ENCODE results near the gene TAS2R40.
"Not testable (repeated sequence)": the region's sequence is repeated elsewhere in the genome, so short reads cannot be mapped to it uniquely, and the experiment has no call there.

The TAS2R40 gene

DNA sequence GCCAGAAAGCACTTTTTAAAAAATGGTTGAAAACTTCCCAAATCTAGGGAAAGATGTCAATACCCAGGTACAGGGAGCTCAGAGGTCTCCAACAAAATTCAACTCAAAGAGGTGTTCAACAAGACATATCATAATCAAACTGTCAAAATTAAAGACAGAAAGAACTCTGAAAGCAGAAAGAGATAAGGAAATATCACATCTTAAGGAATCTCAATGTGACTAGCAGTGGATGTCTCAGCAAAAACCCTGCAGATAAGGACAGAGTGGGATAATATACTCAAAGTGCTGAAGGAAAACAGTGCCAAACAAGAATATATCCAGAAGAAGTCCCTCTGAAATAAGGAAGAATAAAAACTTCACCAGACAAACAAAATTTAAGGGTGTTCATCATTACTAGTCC lies 28.4 kb downstream of the TAS2R40 start:
- DNase-seq (ENCODE audit: low spot score), result no peak
- FAIRE-seq, result no peak

DNA sequence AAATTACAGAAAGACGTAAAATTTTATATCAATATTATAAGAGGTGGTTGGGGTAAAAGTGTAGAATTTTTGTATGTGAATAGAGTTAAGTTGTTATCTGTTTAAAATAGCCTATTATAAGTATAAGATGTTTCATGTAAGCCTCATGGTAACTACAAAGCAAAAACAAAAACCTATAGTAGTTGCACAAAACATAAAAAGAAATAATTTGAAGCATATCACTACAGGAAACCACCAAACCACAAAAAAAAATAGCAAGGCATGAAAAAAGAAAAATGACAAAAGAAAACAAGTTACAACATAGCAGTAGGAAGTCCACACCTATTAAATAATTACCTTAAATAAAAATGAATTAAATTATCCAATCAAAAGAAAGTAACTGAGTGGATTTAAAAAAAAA lies 29.0 kb downstream of the TAS2R40 start:
- FAIRE-seq, result no peak
- no peak for DNase-seq (ENCODE audit: low spot score)

GRCh38 chr7:143252006-143252405 lies 30.2 kb downstream of the TAS2R40 start:
- DNase-seq (ENCODE audit: low spot score), result no peak

GRCh38 chr7:143255564-143255963 lies 33.7 kb downstream of the TAS2R40 start:
- no peak for DNase-seq (ENCODE audit: low spot score)
- FAIRE-seq, result no peak

More at GRCh38 chr7:143252006-143252405, 30.2 kb downstream of the TAS2R40 start:
- no peak for FAIRE-seq

DNA sequence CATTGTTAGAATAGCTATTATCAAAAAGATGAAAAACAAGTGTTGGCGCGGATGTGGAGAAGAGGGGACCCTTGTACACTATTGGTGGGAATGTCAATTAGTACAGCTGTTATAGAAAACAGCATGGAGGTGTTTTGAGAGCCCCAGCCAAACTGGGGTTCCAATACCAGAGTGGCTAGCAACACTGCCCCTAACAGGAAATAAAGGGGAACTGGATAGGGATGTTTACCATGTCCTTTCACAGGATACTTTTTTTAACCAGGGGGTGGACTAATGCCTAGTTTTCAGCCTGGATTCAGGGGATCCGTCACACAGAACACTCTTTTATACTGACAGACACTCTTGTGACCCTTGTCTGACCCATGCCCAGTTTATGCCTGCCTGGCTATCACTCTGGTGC lies 34.5 kb downstream of the TAS2R40 start:
- DNase-seq (ENCODE audit: low spot score) (no peak), FAIRE-seq (no peak)

- FAIRE-seq, result no peak
- no peak for DNase-seq (ENCODE audit: low spot score)
Observed at GRCh38 chr7:143256932-143257331, 35.1 kb downstream of the TAS2R40 start.

- DNase-seq (ENCODE audit: low spot score), result no peak
- no peak for FAIRE-seq
Observed at GRCh38 chr7:143257501-143257900, 35.7 kb downstream of the TAS2R40 start.

GRCh38 chr7:143258831-143259230 lies 37.0 kb downstream of the TAS2R40 start:
- no peak for DNase-seq (ENCODE audit: low spot score)
- FAIRE-seq, result no peak

GRCh38 chr7:143259765-143260164 lies 37.9 kb downstream of the TAS2R40 start:
- DNase-seq (ENCODE audit: low spot score), result no peak
- FAIRE-seq, result no peak

- FAIRE-seq (no peak), DNase-seq (ENCODE audit: low spot score) (no peak)
Observed at GRCh38 chr7:143261901-143262300, 40.1 kb downstream of the TAS2R40 start.

DNA sequence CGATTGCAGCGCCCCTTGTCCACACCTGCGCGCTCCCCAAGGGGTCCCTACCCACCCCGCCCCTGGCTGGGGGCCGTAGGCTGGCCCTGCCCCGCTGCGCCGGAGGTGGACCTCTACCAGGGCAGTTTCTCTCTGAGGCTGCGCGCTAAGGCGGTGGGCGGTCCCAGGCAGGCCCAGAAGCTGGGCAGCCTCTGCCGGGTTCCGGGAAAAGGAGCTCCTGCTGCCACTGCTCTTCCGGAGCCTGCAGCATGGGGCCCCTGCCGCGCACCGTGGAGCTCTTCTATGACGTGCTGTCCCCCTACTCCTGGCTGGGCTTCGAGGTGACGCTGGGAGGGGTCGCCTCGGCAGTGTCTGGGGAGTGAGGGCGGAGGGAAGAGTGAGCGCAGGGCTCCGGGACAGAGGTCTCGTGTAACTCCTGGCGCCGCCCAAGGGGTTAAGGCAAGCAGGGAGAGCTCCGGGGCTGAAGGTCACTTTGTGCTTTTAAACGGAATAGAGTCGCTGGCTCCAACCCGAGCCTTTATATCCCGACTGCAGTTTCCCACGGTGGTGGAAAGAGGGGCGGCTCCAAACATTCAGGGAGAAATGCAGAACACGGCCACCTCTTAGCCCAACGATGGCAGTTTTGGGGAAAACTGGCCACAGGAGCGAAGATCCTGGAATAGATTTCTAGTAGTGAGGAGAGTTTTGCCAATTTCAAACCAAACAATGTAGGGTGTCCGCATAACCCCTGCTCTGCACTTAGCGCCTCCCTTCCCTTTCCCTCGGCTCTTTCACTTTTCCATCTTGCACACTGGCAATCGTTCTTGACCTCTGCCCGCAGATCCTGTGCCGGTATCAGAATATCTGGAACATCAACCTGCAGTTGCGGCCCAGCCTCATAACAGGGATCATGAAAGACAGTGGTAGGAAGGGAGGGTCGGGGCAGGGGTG lies 41.7 kb downstream of the TAS2R40 start, which contains the start of gene GSTK1:
Gene GSTK1, plus strand, starts transcription at position 176 of the 930 bp plus-strand sequence. Its CDS starts 73 bp downstream, at position 249.
- FAIRE-seq (no peak), DNase-seq (ENCODE audit: low spot score) (peak; percentile 65)

DNA sequence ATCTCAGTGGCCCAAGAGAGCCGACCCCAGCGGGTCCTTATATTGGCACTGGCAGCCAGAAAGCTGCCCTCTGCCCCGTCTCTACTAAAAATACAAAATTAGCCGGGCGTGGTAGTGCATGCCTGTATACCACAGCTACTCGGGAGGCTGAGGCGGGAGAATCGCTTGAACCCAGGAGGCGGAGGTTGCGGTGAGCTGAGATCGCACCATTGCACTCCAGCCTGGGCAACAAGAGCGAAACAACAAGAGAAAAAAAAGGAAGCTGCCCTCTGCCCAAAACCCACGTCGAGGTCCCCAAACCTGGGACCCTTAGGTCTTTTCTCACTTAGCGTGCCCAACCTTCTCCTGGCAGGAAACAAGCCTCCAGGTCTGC lies 42.3 kb downstream of the TAS2R40 start:
- not testable (repeated sequence) for DNase-seq (ENCODE audit: low spot score); FAIRE-seq

- FAIRE-seq, result no peak
Observed at GRCh38 chr7:143265017-143265693, 43.3 kb downstream of the TAS2R40 start.

GRCh38 chr7:143269251-143269650 lies 47.4 kb downstream of the TAS2R40 start:
- DNase-seq (ENCODE audit: low spot score) (no peak), FAIRE-seq (no peak)

More at GRCh38 chr7:143265017-143265693, 43.3 kb downstream of the TAS2R40 start:
- no peak for DNase-seq (ENCODE audit: low spot score)

- DNase-seq (ENCODE audit: low spot score) (no peak), FAIRE-seq (no peak)
Observed at GRCh38 chr7:143271240-143271639, 49.4 kb downstream of the TAS2R40 start.

Data from RCC 7860 (cell line).